Cerebellar cortex (tissue), 1 donor: Measurements from ENCODE around the gene LGALS3BP.
"Not testable (repeated sequence)": the region's sequence is repeated elsewhere in the genome, so short reads cannot be mapped to it uniquely, and the experiment has no call there.

Source experiments
- DNase-seq: peaks from one replicate; pipeline ENCODE4 v3.0.0-alpha.2; 2015; ENCODE audit warnings: low spot score

LGALS3BP gene, protein sequence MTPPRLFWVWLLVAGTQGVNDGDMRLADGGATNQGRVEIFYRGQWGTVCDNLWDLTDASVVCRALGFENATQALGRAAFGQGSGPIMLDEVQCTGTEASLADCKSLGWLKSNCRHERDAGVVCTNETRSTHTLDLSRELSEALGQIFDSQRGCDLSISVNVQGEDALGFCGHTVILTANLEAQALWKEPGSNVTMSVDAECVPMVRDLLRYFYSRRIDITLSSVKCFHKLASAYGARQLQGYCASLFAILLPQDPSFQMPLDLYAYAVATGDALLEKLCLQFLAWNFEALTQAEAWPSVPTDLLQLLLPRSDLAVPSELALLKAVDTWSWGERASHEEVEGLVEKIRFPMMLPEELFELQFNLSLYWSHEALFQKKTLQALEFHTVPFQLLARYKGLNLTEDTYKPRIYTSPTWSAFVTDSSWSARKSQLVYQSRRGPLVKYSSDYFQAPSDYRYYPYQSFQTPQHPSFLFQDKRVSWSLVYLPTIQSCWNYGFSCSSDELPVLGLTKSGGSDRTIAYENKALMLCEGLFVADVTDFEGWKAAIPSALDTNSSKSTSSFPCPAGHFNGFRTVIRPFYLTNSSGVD

DNA sequence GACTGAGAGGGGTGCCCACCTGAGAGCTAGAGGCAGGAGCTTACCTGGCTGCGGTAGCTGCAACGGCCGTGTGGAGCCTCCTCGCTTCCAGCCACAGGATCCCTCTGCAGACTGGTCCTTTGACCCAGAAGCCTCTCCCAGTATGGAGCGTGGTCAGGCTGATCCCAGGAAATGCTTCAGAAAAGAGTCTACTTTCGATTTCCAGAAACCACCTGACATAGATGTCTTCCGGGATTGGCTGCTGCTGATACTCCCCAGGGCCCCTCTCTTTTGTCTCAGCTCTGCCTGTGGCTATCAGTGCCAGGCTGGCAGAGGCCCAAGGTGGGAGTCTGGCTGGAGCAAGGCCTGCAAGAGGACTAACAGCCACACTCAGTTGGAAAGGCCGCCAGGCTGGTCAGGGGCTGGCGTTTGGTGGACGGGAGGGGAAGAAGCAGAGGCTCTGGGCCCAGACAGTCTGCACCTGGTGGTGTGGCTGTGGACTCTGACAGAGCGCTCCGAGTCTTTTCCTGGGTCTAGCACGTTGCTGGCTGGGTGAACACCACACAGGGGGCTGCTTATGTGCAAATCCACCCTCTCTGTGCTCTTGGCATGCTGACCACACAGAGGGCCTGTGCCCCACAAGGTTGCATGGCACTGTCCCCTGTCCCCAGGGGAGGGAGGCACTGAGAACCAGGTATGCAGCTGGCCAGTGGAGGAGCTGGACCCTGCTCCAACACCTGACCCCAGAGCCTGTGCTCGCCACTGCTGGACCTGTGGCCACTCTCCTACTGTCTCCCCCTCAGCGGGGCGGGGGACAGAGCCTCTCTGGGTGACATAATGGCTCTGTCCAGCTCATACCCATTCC, at the start of gene LGALS3BP:
Gene LGALS3BP, minus strand, starts transcription at position 144 of the 844 bp plus-strand sequence. CDS start 2,732 bp downstream, outside the sequence.
- peak; percentile 72 for DNase-seq

- DNase-seq, result no peak
Observed at GRCh38 chr17:79028496-79029326, 49.0 kb upstream of the LGALS3BP start.

GRCh38 chr17:79027925-79028491, 48.3 kb upstream of the LGALS3BP start:
- DNase-seq, result no peak

DNA sequence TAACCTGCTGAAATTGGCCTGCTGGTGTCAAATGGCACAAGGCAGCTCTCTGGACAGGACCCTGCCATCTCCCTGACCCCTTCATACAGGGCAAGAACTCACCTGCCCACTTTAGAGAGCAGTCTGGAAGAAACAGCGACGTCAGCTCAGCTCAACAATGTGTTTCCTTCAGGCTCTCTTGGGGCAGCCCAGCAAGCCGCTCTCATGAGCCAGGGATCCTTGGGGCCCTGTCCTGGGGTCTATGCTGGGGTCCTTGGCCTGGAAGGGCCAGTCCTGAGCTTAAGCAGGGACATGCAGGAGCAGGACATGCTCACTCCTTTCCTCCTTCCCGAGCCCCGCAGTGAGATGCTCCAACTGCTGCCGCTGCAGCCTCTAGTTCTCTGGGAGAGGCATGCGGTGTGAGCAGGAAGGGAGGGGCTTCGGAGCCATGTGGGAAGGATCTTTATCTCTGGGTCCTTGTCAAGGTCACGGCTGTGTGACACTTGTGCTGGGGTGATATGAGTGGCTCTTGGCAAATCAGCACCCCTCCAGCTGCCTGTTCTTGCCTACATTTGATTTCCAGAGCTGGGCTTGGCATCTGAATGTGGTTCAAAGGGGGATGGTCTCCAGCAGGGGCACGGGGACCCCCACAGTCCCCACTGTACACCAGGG, 47.7 kb upstream of the LGALS3BP start:
- no peak for DNase-seq

- DNase-seq, result no peak
Observed at GRCh38 chr17:79026376-79027273, 46.9 kb upstream of the LGALS3BP start.

DNA sequence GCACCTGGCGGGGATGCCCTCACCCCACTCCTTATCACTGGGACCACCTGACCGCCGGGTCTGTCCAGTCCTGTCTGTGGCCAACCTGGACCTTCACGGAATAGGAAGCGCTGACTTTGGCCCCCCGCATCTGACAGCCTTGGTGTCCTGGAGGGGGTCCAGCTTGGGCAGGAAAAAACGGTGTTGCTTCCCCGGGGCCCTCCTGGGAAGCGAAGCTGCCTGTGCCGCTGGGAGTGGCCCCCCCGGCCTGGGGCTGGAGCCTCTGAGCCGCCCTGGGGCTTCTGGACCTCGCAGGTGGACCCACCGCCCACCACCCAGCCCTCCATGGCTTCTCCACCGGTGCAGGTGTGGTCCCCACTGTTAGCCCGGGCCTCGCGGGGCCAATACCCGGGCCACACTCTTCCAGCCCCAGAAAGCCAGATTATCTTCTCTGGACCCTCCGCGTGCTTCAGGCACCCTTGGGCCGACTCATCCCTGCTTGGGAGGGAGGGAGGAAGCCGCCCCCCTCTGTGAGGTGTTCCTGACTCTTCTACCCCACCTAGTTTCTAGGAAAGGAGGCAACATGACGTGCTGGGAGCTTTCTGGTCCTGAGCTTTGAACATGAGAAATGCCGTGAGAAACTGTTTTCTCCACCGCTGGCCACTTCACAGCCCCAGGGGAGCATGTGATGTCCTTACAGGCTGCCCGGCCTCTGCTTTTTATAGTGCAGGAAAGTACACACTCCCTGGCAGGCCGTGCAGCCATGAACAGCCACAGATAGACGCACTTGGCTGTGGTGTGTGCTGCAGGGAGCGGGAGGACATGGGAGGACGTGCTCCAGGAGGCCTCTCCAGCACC, 45.4 kb upstream of the LGALS3BP start:
- no peak for DNase-seq

- DNase-seq, result no peak
Observed at GRCh38 chr17:79023886-79024771, 44.4 kb upstream of the LGALS3BP start, which contains the start of gene C1QTNF1. C1QTNF1 (plus strand) TSS chr17:79024169; CDS start chr17:79043969, 19,800 bp downstream.

GRCh38 chr17:79023180-79023705, 43.5 kb upstream of the LGALS3BP start:
- DNase-seq, result no peak

DNA sequence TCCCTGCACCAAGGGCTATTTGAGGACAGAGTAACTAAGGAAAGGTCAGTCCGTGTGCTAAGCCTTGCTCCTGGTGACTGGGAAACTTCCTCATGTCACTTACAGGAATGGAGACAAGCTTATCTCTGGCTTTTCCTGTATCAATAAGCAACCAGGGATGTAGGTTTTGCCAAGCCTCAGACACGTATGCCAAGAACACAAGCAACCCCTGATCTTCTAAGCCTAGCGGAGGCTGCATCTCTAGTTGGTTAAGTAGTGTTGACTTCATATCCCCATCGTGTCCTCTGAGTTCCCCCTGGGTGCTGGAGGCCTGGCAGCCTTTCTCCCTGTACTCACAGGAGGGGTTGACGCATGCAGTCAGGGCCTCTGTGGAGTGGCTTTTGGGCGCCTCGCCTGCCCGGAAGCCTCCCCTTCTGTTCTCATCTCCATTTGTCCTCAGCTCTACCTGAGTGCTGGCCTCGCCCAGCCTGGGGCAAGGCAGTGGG, 42.8 kb upstream of the LGALS3BP start:
- no peak for DNase-seq

- not testable (repeated sequence) for DNase-seq
Observed at GRCh38 chr17:79021929-79022328, 42.2 kb upstream of the LGALS3BP start.

GRCh38 chr17:79020631-79021301, 41.0 kb upstream of the LGALS3BP start:
- no peak for DNase-seq

- peak; percentile 54 for DNase-seq
Observed at GRCh38 chr17:79019632-79020584, 40.2 kb upstream of the LGALS3BP start.

DNA sequence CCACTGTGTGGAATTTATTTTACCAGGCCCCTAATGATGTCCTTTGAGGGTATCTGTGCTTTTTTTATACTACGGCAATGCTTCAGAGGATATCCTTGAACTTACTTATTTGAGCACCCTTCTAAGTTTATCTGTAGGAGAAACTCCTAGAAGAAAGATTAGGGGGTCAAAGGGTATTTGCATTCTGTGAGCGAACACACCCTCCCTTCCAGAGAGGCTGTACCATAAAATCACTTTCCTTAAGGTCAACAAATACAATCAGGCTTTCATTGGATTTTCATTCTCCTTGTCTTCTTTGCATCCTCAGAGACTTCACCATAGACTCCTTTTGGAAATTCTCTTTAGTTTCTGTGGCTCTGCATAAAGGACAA, 39.5 kb upstream of the LGALS3BP start:
- no peak for DNase-seq

- no peak for DNase-seq
Observed at GRCh38 chr17:79018370-79018695, 38.6 kb upstream of the LGALS3BP start.

- no peak for DNase-seq
Observed at GRCh38 chr17:79017546-79018369, 38.0 kb upstream of the LGALS3BP start.
